Common myeloid progenitor, CD34-positive (primary cell): Measurements from ENCODE around the gene QDPR. TPM values are rescaled to one million over a fixed set of nuclear protein-coding genes. Genes with fewer than 3 reads are reported as not detected.

Experiments used
- CTCF ChIA-PET: fragments of 350-600 bp; sonication (Branson Sonifier 250); formaldehyde crosslinking; loops from one replicate; lab custom pipeline; 2021; ENCODE audit warnings: antibody characterized with exemption; lab: Charles Lee
- POLR2A ChIA-PET: fragments of 350-600 bp; sonication (Branson Sonifier 250); formaldehyde crosslinking; loops from one replicate; lab custom pipeline; 2021; ENCODE audit warnings: antibody characterized with exemption; lab: Charles Lee
- DNase-seq, 3 donors: peaks; one replicate each; pipeline versions ENCODE4 v3.0.0 to v3.0.0-alpha.2; 2013
- H3K27ac ChIP-seq, 2 experiments: 1 replicate in 1 of 2; 2 replicates in 1 of 2; pipeline ENCODE4 v1.7.0; 2013; ENCODE audit warnings: inconsistent platforms in 2 of 2, low read length in 2 of 2, mild to moderate bottlenecking in 2 of 2, low read depth in 1 of 2, moderate library complexity in 1 of 2; ENCODE audit not compliant: severe bottlenecking in 2 of 2, insufficient read depth in 1 of 2, poor library complexity in 1 of 2
- H3K27me3 ChIP-seq, 5 experiments: replicated peaks in 2 of 5; 1 replicate in 3 of 5; 2 replicates in 2 of 5; pipeline versions ENCODE4 v1.6.1 to v1.7.0; 2013; ENCODE audit warnings: low read length in 4 of 5, mild to moderate bottlenecking in 2 of 5, moderate library complexity in 2 of 5, inconsistent platforms in 1 of 5; ENCODE audit not compliant: insufficient read depth in 5 of 5, control insufficient read depth in 4 of 5
- H3K36me3 ChIP-seq, 4 experiments: 1 replicate in 2 of 4; 2 replicates in 2 of 4; pipeline versions ENCODE4 v1.6.1 to v1.7.0; 2013; ENCODE audit warnings: low read length in 3 of 4, control low read depth in 1 of 4, mild to moderate bottlenecking in 1 of 4; ENCODE audit not compliant: control insufficient read depth in 4 of 4, insufficient read depth in 4 of 4
- H3K4me1 ChIP-seq, 4 experiments: 1 replicate in 3 of 4; 2 replicates in 1 of 4; pipeline versions ENCODE4 v1.6.1 to v1.7.1; 2013; ENCODE audit warnings: low read length in 3 of 4, mild to moderate bottlenecking in 3 of 4, control low read depth in 1 of 4, inconsistent platforms in 1 of 4, moderate library complexity in 1 of 4; ENCODE audit not compliant: control insufficient read depth in 4 of 4, insufficient read depth in 4 of 4; ENCODE audit errors: control extremely low read depth in 1 of 4
- H3K4me3 ChIP-seq, 7 experiments: 1 replicate in 4 of 7; 2 replicates in 3 of 7; pipeline versions ENCODE4 v1.5.1 to v1.7.0; 2013; ENCODE audit warnings: mild to moderate bottlenecking in 7 of 7, low read length in 6 of 7, moderate library complexity in 6 of 7, inconsistent platforms in 2 of 7, low read depth in 2 of 7, control low read depth in 1 of 7; ENCODE audit not compliant: insufficient read depth in 4 of 7, control insufficient read depth in 1 of 7; ENCODE audit errors: extremely low read depth in 1 of 7
- H3K9me3 ChIP-seq, 5 experiments: 1 replicate in 4 of 5; 2 replicates in 1 of 5; pipeline versions ENCODE4 v1.6.1 to v1.7.1; 2013; ENCODE audit warnings: low read length in 4 of 5, mild to moderate bottlenecking in 2 of 5, inconsistent platforms in 1 of 5, low read depth in 1 of 5, moderate library complexity in 1 of 5; ENCODE audit not compliant: control insufficient read depth in 4 of 5, insufficient read depth in 2 of 5; ENCODE audit errors: control extremely low read depth in 1 of 5
- WGBS: methylation state at CpG from one replicate; pipeline ENCODE4 v1.1.5; 2013; ENCODE audit not compliant: insufficient coverage; 5-methylcytosine and 5-hydroxymethylcytosine counted together
- polyA plus RNA-seq: library from polyadenylated mRNA; unstranded; fragments of 120-200 nt; gene quantifications from one replicate; pipeline ENCODE4 v1.2.1, GENCODE V29; 2013

The QDPR gene
- polyA plus RNA-seq = 22.6 TPM

- Histone ChIP-seq H3K4me3 (peak within 1 kb of the TSS; percentile 67 to 96 (median 82)), H3K4me1 (peaks cover 9 to 23% (median 19%) of the 10 kb centered on the region in 4 experiments), H3K27ac (peak within 1 kb of the TSS in 1 of 2 experiments; percentile 57), H3K27me3 (peaks cover 0 to 2% (median 0%) of the 10 kb centered on the region in 5 experiments), H3K36me3 (peaks cover 0 to 15% (median 9%) of the 10 kb centered on the region in 4 experiments), H3K9me3 (no peaks in the 10 kb centered on the region)
- ChIA-PET POLR2A (no interaction called here), CTCF (interaction anchor here (1.0 to 4.0 kb wide), 5 partner anchors 9 to 296 kb away, joined by 3 to 20 read pairs (median 4); no protein-coding TSS in a partner anchor)
- WGBS = under 1% methylated on average over 48 of the region's 65 CpGs
- DNase-seq = peak; percentile 83 to 86 (median 84)
These were observed at the start of gene QDPR for GRCh38 chr4:17511950-17512795. QDPR (minus strand) TSS chr4:17512090; CDS start chr4:17512054, 36 bp downstream.

- H3K4me3 ChIP-seq = no peak overlapping the region
- no peaks in the 10 kb centered on the region for H3K4me1 ChIP-seq
- peaks cover 0 to 4% (median 0%) of the 10 kb centered on the region in 5 experiments for H3K27me3 ChIP-seq
- no peak for DNase-seq
- WGBS = 92% methylated on average over 7 of the region's 8 CpGs
- H3K27ac ChIP-seq = no peak overlapping the region
- CTCF ChIA-PET = no interaction called here
- H3K36me3 ChIP-seq = no peaks in the 10 kb centered on the region
- POLR2A ChIA-PET = no interaction called here
- no peaks in the 10 kb centered on the region for H3K9me3 ChIP-seq
These were observed 49.5 kb upstream of the QDPR start for GRCh38 chr4:17561195-17561909.

GRCh38 chr4:17560065-17560673, 48.3 kb upstream of the QDPR start:
- no peak for DNase-seq
- ChIA-PET CTCF (no interaction called here), POLR2A (no interaction called here)
- Histone ChIP-seq H3K27ac (no peak overlapping the region), H3K4me1 (no peaks in the 10 kb centered on the region), H3K4me3 (no peak overlapping the region), H3K9me3 (no peaks in the 10 kb centered on the region), H3K27me3 (peaks cover 0 to 2% (median 0%) of the 10 kb centered on the region in 5 experiments), H3K36me3 (no peaks in the 10 kb centered on the region)
- 100% methylated on average over 6 of the region's 6 CpGs for WGBS

GRCh38 chr4:17559709-17560048, 47.8 kb upstream of the QDPR start:
- ChIA-PET CTCF (interaction anchor here (0.9 kb wide), 1 partner anchor 78 kb away, joined by 4 read pairs; no protein-coding TSS in a partner anchor), POLR2A (no interaction called here)
- Histone ChIP-seq H3K27me3 (peaks cover 0 to 2% (median 0%) of the 10 kb centered on the region in 5 experiments), H3K27ac (no peak overlapping the region), H3K9me3 (no peaks in the 10 kb centered on the region), H3K4me3 (no peak overlapping the region), H3K4me1 (no peaks in the 10 kb centered on the region), H3K36me3 (no peaks in the 10 kb centered on the region)
- DNase-seq = no peak
- 92% methylated on average over 2 of the region's 3 CpGs for WGBS

GRCh38 chr4:17558941-17559708, 47.2 kb upstream of the QDPR start:
- no peaks in the 10 kb centered on the region for H3K4me1 ChIP-seq
- H3K27ac ChIP-seq = no peak overlapping the region
- ChIA-PET CTCF (interaction anchor here (0.9 to 2.1 kb wide), 3 partner anchors 10 to 78 kb away, joined by 3 to 7 read pairs (median 4); no protein-coding TSS in a partner anchor), POLR2A (no interaction called here)
- peaks cover 0 to 2% (median 0%) of the 10 kb centered on the region in 5 experiments for H3K27me3 ChIP-seq
- no peak overlapping the region for H3K4me3 ChIP-seq
- no peak for DNase-seq
- no peaks in the 10 kb centered on the region for H3K9me3 ChIP-seq
- 97% methylated on average over 4 of the region's 4 CpGs for WGBS
- H3K36me3 ChIP-seq = no peaks in the 10 kb centered on the region

GRCh38 chr4:17557880-17558279, 46.0 kb upstream of the QDPR start:
- Histone ChIP-seq H3K36me3 (no peaks in the 10 kb centered on the region), H3K4me1 (no peaks in the 10 kb centered on the region), H3K4me3 (no peak overlapping the region), H3K27ac (no peak overlapping the region), H3K27me3 (peaks cover 0 to 2% (median 0%) of the 10 kb centered on the region in 5 experiments), H3K9me3 (no peaks in the 10 kb centered on the region)
- ChIA-PET POLR2A (no interaction called here), CTCF (interaction anchor here (1.3 to 2.1 kb wide), 2 partner anchors 9 to 27 kb away, joined by 3 to 7 read pairs; no protein-coding TSS in a partner anchor)
- no peak for DNase-seq
- WGBS = 95% methylated on average over 3 of the region's 5 CpGs
